HepG2 (cell line): Measurements from ENCODE around the gene C20orf144. TPM values are rescaled to one million over a fixed set of nuclear protein-coding genes. Genes with fewer than 3 reads are reported as not detected.

Experiments
- ATAC-seq: fragments of 200-7000 bp; cut with Tn5 transposase; 3 replicates; pipeline ENCODE4 v1.9.1; 2020; ENCODE audit warnings: mild to moderate bottlenecking, moderate library complexity
- BruUV-seq: library from RNA; stranded (reverse); fragments of 400-500 nt; replicated peaks from 2 replicates; lab custom pipeline; 2021; lab: Mats Ljungman, UMichigan
- CTCF ChIA-PET: fragments of 300-600 bp; formaldehyde crosslinking; extraction: SDS; loops from one replicate; lab custom pipeline; 2021; ENCODE audit warnings: low total read pairs, inconsistent platforms, low intra/inter-chr PET ratio; lab: Yijun Ruan, JAX
- POLR2A ChIA-PET: fragments of 350-600 bp; sonication (Branson Sonifier 250); formaldehyde crosslinking; loops from one replicate; lab custom pipeline; 2020; ENCODE audit warnings: antibody characterized with exemption, inconsistent platforms; lab: Yijun Ruan, JAX
- DNase-seq: peaks from one replicate; pipeline ENCODE4 v3.0.0-alpha.2; 2015; ENCODE audit warnings: low spot score
- FAIRE-seq: peaks from 3 replicates; lab custom pipeline; 2011; peaks lifted over from hg19 to GRCh38; lab: Jason Lieb, UNC
- H2AFZ ChIP-seq: one replicate; pipeline ENCODE4 v1.6.1; 2011; ENCODE audit warnings: low read length, inconsistent platforms
- H3K27ac ChIP-seq: fragments of 300-600 bp; 3 replicates; pipeline ENCODE4 v1.8.0; 2011; ENCODE audit warnings: mixed run types, mild to moderate bottlenecking, mixed read lengths, low read length, inconsistent platforms; ENCODE audit not compliant: insufficient read depth; ENCODE audit errors: extremely low read length
- H3K27me3 ChIP-seq, 2 experiments: fragments of 200-600 bp in 1 of 2; 2 replicates in 1 of 2; 3 replicates in 1 of 2; pipeline versions ENCODE4 v1.6.0 to v1.8.0; 2011; ENCODE audit warnings: low read length in 2 of 2, mild to moderate bottlenecking in 2 of 2, moderate library complexity in 2 of 2, inconsistent platforms in 1 of 2; ENCODE audit not compliant: insufficient read depth in 2 of 2, control insufficient read depth in 1 of 2
- H3K36me3 ChIP-seq, 2 experiments: fragments of 200-600 bp in 1 of 2; replicated peaks in 1 of 2; 2 replicates in 1 of 2; 3 replicates in 1 of 2; pipeline versions ENCODE4 v1.5.1 to v1.8.0; 2011; ENCODE audit warnings: low read length in 2 of 2, inconsistent platforms in 1 of 2; ENCODE audit not compliant: insufficient read depth in 2 of 2, control insufficient read depth in 1 of 2
- H3K4me1 ChIP-seq: 2 replicates; pipeline ENCODE4 v1.5.1; 2012; ENCODE audit warnings: low read length, inconsistent platforms; ENCODE audit not compliant: insufficient read depth
- H3K4me2 ChIP-seq: 2 replicates; pipeline ENCODE4 v1.6.0; 2011; ENCODE audit warnings: low read depth, low read length, inconsistent platforms
- H3K4me3 ChIP-seq, 3 experiments: fragments of 200-600 bp in 1 of 3; sonication (generic), shearing (Covaris generic) in 1 of 3; replicated peaks in 1 of 3; 2 replicates each; pipeline ENCODE4 v1.5.1; 2011 to 2016; ENCODE audit warnings: low read length in 3 of 3, inconsistent platforms in 2 of 3, low read depth in 2 of 3, mild to moderate bottlenecking in 2 of 3, control low read depth in 1 of 3, mixed read lengths in 1 of 3; ENCODE audit not compliant: insufficient read depth in 1 of 3
- H3K79me2 ChIP-seq: one replicate; pipeline ENCODE4 v1.6.1; 2011; ENCODE audit warnings: low read length, inconsistent platforms; ENCODE audit not compliant: insufficient read depth
- H3K9ac ChIP-seq: 2 replicates; pipeline ENCODE4 v1.6.0; 2011; ENCODE audit warnings: mild to moderate bottlenecking, low read depth, low read length, inconsistent platforms; ENCODE audit not compliant: insufficient read depth
- H3K9me3 ChIP-seq: 2 replicates; pipeline ENCODE4 v1.5.1; 2012; ENCODE audit warnings: mild to moderate bottlenecking, low read length
- H4K20me1 ChIP-seq: 2 replicates; pipeline ENCODE4 v1.6.0; 2011; ENCODE audit warnings: inconsistent platforms, mild to moderate bottlenecking, low read length, moderate library complexity; ENCODE audit not compliant: insufficient read depth
- CHD4 ChIP-seq: fragments of 200-600 bp; sonication (generic); IDR thresholded peaks from 2 replicates; pipeline ENCODE4 v1.7.0; 2017; ENCODE audit warnings: mild to moderate bottlenecking, low read length, borderline replicate concordance
- FOSL1 ChIP-seq: sonication (generic); formaldehyde crosslinking; IDR thresholded peaks from 2 replicates; pipeline ENCODE4 v1.9.0; 2021; ENCODE audit warnings: missing genetic modification reagents, borderline replicate concordance
- JUN ChIP-seq: sonication (generic); formaldehyde crosslinking; IDR thresholded peaks from 2 replicates; pipeline ENCODE4 v1.4.0; 2020; ENCODE audit warnings: mild to moderate bottlenecking, missing genetic modification reagents
- KDM1A ChIP-seq: IDR thresholded peaks from 2 replicates; pipeline ENCODE4 v1.6.1; 2016; ENCODE audit warnings: missing compliant biosample characterization
- ONECUT2 ChIP-seq: sonication (generic); formaldehyde crosslinking; IDR thresholded peaks from 2 replicates; pipeline ENCODE4 v1.4.0; 2020; ENCODE audit warnings: missing genetic modification reagents
- TP53 ChIP-seq: sonication (generic); formaldehyde crosslinking; conservative IDR thresholded peaks from 2 replicates; pipeline ENCODE4 v1.4.0; 2020; ENCODE audit warnings: missing genetic modification reagents
- UBTF ChIP-seq: sonication (generic); formaldehyde crosslinking; IDR thresholded peaks from 2 replicates; pipeline ENCODE4 v1.4.0; 2020; ENCODE audit warnings: mild to moderate bottlenecking, missing genetic modification reagents
- ZFP82 ChIP-seq: sonication (generic); formaldehyde crosslinking; IDR thresholded peaks from 2 replicates; pipeline ENCODE4 v1.5.1; 2020; ENCODE audit warnings: mild to moderate bottlenecking, missing genetic modification reagents, borderline replicate concordance
- ZGPAT ChIP-seq: IDR thresholded peaks from 2 replicates; pipeline ENCODE4 v1.6.1; 2016; ENCODE audit warnings: mild to moderate bottlenecking
- ZNF24 ChIP-seq: fragments of 450-650 bp; IDR thresholded peaks from 2 replicates; pipeline ENCODE4 v1.6.1; 2017; ENCODE audit warnings: antibody characterized with exemption, mild to moderate bottlenecking
- ZNF543 ChIP-seq: sonication (generic); formaldehyde crosslinking; IDR thresholded peaks from 2 replicates; pipeline ENCODE4 v1.4.0; 2020; ENCODE audit warnings: mild to moderate bottlenecking, missing genetic modification reagents
- ZNF549 ChIP-seq: sonication (generic); formaldehyde crosslinking; IDR thresholded peaks from 2 replicates; pipeline ENCODE4 v1.5.0; 2020; ENCODE audit warnings: missing genetic modification reagents
- ZNF629 ChIP-seq: sonication (generic); formaldehyde crosslinking; conservative IDR thresholded peaks from 2 replicates; pipeline ENCODE4 v1.5.0; 2020; ENCODE audit warnings: missing genetic modification reagents
- ZNF678 ChIP-seq: sonication (generic); formaldehyde crosslinking; IDR thresholded peaks from 2 replicates; pipeline ENCODE4 v1.4.0; 2020; ENCODE audit warnings: mild to moderate bottlenecking, missing genetic modification reagents
- ZNF720 ChIP-seq: sonication (generic); formaldehyde crosslinking; IDR thresholded peaks from 2 replicates; pipeline ENCODE4 v1.4.0; 2020; ENCODE audit warnings: missing genetic modification reagents
- ZNF747 ChIP-seq: sonication (generic); formaldehyde crosslinking; IDR thresholded peaks from 2 replicates; pipeline ENCODE4 v1.8.1; 2023; ENCODE audit warnings: missing genetic modification reagents, mild to moderate bottlenecking, borderline replicate concordance
- ZSCAN20 ChIP-seq: sonication (generic); formaldehyde crosslinking; IDR thresholded peaks from 2 replicates; pipeline ENCODE4 v1.4.0; 2020; ENCODE audit warnings: missing genetic modification reagents, mild to moderate bottlenecking, borderline replicate concordance
- ZSCAN21 ChIP-seq: sonication (generic); formaldehyde crosslinking; IDR thresholded peaks from 2 replicates; pipeline ENCODE4 v1.8.0; 2022; ENCODE audit warnings: mild to moderate bottlenecking, missing genetic modification reagents, moderate library complexity, borderline replicate concordance
- WGBS: methylation state at CpG from one replicate; pipeline ENCODE4 v1.1.6; 2017; ENCODE audit warnings: low lambda C conversion rate; 5-methylcytosine and 5-hydroxymethylcytosine counted together
- in situ Hi-C: cut with HindIII; loops from 2 replicates; pipeline ENCODE4 v1.10.0; 2017; ENCODE audit warnings: low pct_unique_long_range_greater_than_20kb; ENCODE audit not compliant: extremely low pct_ligation_motif_present
- intact Hi-C: fragments of 100-400 bp; cut with micrococcal nuclease; formaldehyde crosslinking; loops from one replicate; pipeline ENCODE4 v1.10.0; 2022; ENCODE audit not compliant: unreplicated experiment
- polyA plus RNA-seq, 8 experiments: library from polyadenylated mRNA; depleted of rRNA in 3 of 8; stranded (reverse) in 7 of 8; unstranded in 1 of 8; fragments of >200 nt; fragmentation: Illumina TruSeq in 4 of 8; extraction: Trizol in 4 of 8; gene quantifications; 2 replicates each; pipeline versions ENCODE4 v1.2.1 to v1.2.3, GENCODE V29; 2011 to 2016; ENCODE audit warnings: low read depth in 4 of 8, missing spikeins in 1 of 8, mixed read lengths in 1 of 8; ENCODE audit not compliant: insufficient read depth in 1 of 8
- total RNA-seq, 5 experiments: library from RNA; depleted of rRNA; stranded (reverse); fragments of >200 nt; fragmentation: Illumina TruSeq; extraction: Trizol; gene quantifications; 2 replicates each; pipeline ENCODE4 v1.2.3, GENCODE V29; 2016; ENCODE audit warnings: low read depth in 1 of 5

The C20orf144 gene
- total and polyA plus RNA-seq, 2 of the 13 experiments (the other 11 are each of a cell fraction or from before 2014, with no cell fraction given), result 0.09 to 0.16 TPM

GRCh38 chr20:33689493-33689892 is 27.4 kb downstream of the C20orf144 start:
- ChIA-PET POLR2A (interaction anchor here (1.0 kb wide), 1 partner anchor 16 kb away, joined by 3 read pairs; no protein-coding TSS in a partner anchor), CTCF (no interaction called here)
- BruUV-seq, result no TSS peak
- in situ Hi-C loops (no loop called here), intact Hi-C loops (loop anchor here (5.0 kb wide), 1 partner anchor 123 kb away; the partner anchor contains the start of gene CHMP4B)
- no peak overlapping the region for H3K9ac ChIP-seq
- no peak for FAIRE-seq
- no peak overlapping the region for H3K27ac ChIP-seq
- H3K27me3 ChIP-seq, result no peaks in the 10 kb centered on the region
- no peak for ATAC-seq
- peaks cover 79% of the 10 kb centered on the region for H3K4me1 ChIP-seq
- no peak overlapping the region for H2AFZ ChIP-seq
- WGBS, result 41% methylated on average over 1 of the region's 1 CpG
- DNase-seq, result no peak
- peaks cover 11% of the 10 kb centered on the region for H3K79me2 ChIP-seq
- H4K20me1 ChIP-seq, result no peaks in the 10 kb centered on the region
- no peaks in the 10 kb centered on the region for H3K36me3 ChIP-seq
- no peak for TF ChIP-seq ZNF24
- no peak for TF ChIP-seq ZNF720 (CRISPR knock-in tag)
- TF ChIP-seq ONECUT2 (CRISPR knock-in tag), result 0 out of 2 replicates have a peak, but pooled peaks have one; percentile 19
- TF ChIP-seq UBTF (CRISPR knock-in tag), result 0 out of 2 replicates have a peak, but pooled peaks have one; percentile 25
- TF ChIP-seq ZNF629, result peak; percentile 37; the same call in 1 of the 2 replicates
- TF ChIP-seq ZNF549 (CRISPR knock-in tag), result no peak
- TF ChIP-seq TP53 (CRISPR knock-in tag), result peak; percentile 73; the same call in 1 of the 2 replicates
- TF ChIP-seq KDM1A (CRISPR knock-in tag), result 0 out of 2 replicates have a peak, but pooled peaks have one; percentile 4
- 0 out of 2 replicates have a peak, but pooled peaks have one; percentile 33 for TF ChIP-seq ZNF543 (CRISPR knock-in tag)
- 0 out of 2 replicates have a peak, but pooled peaks have one; percentile 8 for TF ChIP-seq ZFP82 (CRISPR knock-in tag)
- no peak for TF ChIP-seq ZNF747
- TF ChIP-seq FOSL1 (CRISPR knock-in tag), result no peak
- peak; percentile 85; the same call in 1 of the 2 replicates for TF ChIP-seq ZSCAN21 (CRISPR knock-in tag)
- TF ChIP-seq CHD4, result 0 out of 2 replicates have a peak, but pooled peaks have one; percentile 17
- TF ChIP-seq ZNF678 (CRISPR knock-in tag), result no peak
- TF ChIP-seq ZGPAT (CRISPR knock-in tag), result 0 out of 2 replicates have a peak, but pooled peaks have one; percentile 5
- TF ChIP-seq ZSCAN20, result peak; percentile 60; the same call in 1 of the 2 replicates
- 0 out of 2 replicates have a peak, but pooled peaks have one; percentile 1 for TF ChIP-seq JUN (CRISPR knock-in tag)
- no peaks in the 10 kb centered on the region for H3K9me3 ChIP-seq
- peak overlapping the region; percentile 47 for H3K4me2 ChIP-seq
- no peak overlapping the region for H3K4me3 ChIP-seq
